ENCODE measurements around the gene ARHGAP22.

Gene ARHGAP22

DNA sequence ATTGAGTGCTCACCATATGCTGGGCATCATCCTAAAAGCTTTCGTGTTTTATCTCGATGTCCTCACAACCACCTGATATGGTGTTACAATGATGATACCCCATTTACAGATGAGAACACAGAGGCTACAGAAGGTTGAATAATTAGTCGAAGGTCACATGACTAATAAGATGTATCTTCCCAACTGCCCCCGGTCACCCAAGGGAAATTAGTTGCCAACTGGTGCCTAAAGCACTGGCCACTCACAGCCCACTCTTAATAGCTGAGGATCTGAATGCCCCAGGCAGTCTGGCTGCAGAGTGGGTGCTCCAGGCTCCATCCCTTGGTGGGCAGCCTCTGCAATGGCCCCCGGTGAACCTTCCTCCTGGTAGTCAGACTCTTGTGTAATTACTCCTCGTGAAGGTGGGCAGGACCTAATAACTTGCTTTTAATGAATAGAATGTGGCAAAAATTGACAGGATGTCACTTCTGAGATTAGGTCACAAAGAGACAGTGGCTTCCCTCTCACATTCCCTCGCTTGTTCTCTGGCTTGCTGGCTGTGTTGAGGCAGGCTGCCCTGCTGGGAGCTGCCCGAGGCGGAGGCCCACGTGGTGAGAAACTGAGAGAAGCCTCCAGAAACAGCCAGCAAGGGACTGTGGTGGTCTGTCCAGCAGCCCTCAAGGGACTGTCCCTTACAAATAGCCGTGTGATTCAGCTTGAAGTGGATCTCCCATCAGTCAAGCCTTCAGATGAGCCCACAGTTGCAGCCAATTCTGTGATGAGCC, 109.4 kb downstream of the ARHGAP22 start:
- DNase-seq, result no peak

GRCh38 chr10:48494611-48495010, 110.3 kb downstream of the ARHGAP22 start:
- no peak for DNase-seq

GRCh38 chr10:48494073-48494472, 110.8 kb downstream of the ARHGAP22 start:
- DNase-seq, result no peak

- peak in 1 of 2 experiments; percentile 3 for DNase-seq
Measured at GRCh38 chr10:48493083-48493871, 111.6 kb downstream of the ARHGAP22 start.

- no peak for DNase-seq
Measured at GRCh38 chr10:48492201-48492600, 112.7 kb downstream of the ARHGAP22 start.

- no peak for DNase-seq
Measured at GRCh38 chr10:48491392-48492139, 113.3 kb downstream of the ARHGAP22 start.

- no peak for DNase-seq
Measured at GRCh38 chr10:48490946-48491345, 113.9 kb downstream of the ARHGAP22 start.

GRCh38 chr10:48490571-48490940, 114.3 kb downstream of the ARHGAP22 start:
- DNase-seq, result no peak

- no peak for DNase-seq
Measured at GRCh38 chr10:48489099-48489498, 115.8 kb downstream of the ARHGAP22 start.

GRCh38 chr10:48487244-48487643, 117.6 kb downstream of the ARHGAP22 start:
- no peak for DNase-seq

- no peak for DNase-seq
Measured at GRCh38 chr10:48485711-48486110, 119.2 kb downstream of the ARHGAP22 start.

GRCh38 chr10:48484911-48485310, 120.0 kb downstream of the ARHGAP22 start:
- DNase-seq, result no peak

GRCh38 chr10:48482207-48482606, 122.7 kb downstream of the ARHGAP22 start:
- no peak for DNase-seq

DNA sequence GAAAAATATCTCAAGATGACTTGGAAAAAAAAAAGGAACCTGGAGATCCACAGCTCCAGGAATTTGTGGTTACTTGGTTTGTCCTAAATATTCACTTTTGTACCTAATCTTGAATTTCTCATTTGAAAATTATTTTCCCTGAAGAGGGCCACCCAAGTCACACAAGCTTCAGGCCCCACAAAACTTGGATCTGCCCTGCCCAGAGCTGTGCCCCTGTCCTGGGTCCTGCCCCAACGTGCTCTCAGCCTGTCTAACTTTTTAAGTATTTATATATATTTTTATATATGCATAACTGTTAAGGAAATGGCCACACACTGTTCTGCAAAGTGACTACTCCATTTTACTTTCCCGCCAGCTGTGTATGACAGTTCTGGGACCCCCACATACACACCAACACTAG, 123.5 kb downstream of the ARHGAP22 start:
- DNase-seq, result no peak

DNA sequence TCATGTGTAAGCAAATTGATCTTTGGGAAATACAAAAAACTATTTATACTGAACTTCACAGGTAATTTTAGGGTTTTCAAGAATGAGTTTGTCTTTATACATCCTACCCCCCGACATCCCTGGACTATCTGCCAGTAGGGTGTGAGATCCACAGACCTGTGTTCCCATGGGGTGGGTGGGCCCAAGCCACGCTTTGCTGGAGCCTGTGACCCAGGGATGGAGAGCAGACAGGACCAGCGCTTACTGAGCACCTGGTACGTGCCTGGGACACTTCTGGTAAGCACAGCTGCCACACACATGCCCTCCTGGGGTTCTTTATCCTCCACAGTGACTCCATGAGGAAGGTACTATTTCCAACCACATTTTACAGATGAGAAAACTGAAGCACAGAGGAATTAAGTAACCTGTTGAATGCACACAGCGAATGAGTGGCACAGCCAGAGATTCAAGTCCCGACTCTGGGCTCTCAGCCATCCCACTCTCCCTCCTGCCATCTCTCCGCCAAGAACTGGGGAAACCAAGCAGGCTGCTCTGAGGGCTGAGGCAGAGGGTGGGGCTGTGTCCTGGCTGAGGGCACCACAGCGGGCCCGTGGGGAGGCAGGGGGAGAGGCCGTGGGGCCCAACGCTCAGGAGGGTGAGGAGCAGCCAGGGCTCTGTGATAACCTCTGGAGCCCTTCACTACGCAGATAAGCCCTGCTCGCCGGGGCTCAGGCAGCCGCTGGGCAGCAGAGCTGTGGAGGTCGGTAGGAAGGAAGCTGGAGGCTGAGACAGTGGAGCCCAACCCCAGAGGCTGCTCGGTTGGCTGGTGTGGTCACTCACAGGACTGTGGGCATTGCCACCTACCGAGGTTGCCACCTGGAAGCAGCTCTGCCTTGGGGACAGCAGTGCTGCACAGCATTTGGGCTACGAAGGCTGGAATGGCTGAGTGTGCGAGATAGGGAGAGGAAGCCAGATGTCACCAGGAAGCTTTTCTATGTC, 124.2 kb downstream of the ARHGAP22 start:
- peak in 1 of 2 experiments; percentile 4 for DNase-seq

GRCh38 chr10:48478980-48479811, 125.7 kb downstream of the ARHGAP22 start:
- no peak for DNase-seq

DNA sequence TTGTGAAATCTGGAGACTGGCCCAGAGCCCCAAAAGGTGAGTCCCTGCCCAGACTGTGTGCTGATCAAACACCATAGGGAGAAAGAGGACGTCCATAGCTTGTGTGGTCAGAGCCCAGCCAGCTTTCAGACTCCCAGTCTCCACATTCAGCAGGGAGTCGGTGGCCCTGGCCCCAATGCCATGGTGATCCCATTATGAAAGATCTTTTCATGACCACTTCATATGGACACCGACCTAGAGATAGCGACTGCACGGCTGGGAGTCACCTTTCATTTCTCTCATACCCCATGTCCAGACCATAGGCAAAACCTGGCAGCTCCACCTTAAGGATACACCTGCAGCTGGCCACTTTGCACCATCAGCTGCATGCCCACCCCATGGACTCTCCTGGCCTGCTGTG, 126.4 kb downstream of the ARHGAP22 start:
- no peak for DNase-seq

DNA sequence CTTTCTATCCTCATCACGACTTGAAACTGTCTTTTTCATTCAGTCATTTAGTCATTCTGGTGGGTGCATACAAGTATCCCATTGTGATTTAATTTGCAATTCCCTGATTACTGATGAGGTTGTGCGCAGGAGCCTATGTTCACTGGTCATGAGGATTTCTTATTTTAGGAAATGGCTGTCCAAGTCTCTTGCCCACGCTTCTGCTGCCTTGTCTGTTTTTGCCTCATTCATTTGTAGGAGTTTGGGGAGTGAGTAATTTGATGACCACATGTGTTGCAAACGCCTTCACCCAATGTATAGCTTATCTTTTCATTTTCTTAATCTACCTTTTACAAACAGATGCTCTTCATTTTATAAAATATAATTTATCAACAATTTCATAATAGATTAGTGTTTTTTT, 127.3 kb downstream of the ARHGAP22 start:
- no peak for DNase-seq

GRCh38 chr10:48477141-48477540, 127.7 kb downstream of the ARHGAP22 start:
- no peak for DNase-seq

- peak in 1 of 2 experiments; percentile 20 for DNase-seq
Measured at GRCh38 chr10:48476279-48476982, 128.4 kb downstream of the ARHGAP22 start.

DNA sequence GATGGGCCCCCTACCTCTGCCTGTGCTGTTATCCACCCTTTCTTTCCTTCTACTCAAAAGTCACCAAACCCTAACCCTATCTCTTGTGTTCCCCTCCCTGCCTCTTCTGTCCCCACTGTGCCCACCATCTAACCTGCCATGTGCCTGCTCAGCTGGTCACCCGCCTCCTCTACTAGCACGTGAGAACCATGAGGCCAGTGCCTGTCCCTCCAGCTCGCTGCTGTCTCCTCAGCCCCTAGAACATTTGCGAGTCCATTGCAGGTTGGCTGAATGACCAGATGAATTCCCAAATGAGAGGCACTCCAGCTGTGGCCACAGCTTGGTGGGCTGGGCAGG, 129.0 kb downstream of the ARHGAP22 start:
- DNase-seq, result no peak
